8988T (cell line): ENCODE measurements around the gene ARHGAP26.

ENCODE experiments used
- DNase-seq: peaks from one replicate; pipeline ENCODE4 v3.0.0; 2011

ARHGAP26 gene

DNA sequence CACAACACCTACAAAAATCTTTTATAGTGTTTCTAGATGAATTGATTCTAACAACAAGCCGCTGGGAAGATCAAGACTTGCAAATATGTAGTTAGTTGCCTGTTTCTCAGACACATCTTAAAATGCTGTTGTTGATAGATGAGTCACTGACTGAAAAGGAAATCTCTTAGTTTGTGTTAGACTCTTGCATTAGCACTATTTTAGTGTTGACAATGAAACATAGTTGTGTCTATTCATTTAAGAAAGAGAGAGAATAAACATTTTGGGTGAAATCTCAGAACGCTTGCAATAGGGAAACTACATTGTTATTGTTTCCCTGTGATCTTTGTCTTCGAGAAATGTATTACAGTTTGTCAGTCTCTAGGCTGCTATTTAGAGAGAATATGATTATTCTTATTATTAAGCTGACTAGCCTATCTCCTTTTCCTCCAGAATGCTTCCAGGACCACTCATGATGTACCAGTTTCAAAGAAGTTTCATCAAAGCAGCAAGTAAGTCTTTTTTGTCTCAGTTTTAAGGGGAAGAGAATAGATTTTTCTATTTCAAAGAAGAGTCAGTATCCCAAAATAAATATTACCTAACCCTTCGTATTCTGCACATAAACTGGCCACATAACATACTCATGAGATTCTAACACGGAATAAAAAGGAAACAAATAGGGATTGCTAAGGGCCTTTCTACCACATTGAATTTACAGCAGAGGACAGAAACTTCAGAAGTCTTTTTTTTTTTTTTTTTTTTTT lies 285.6 kb downstream of the ARHGAP26 start:
- DNase-seq, result no peak

GRCh38 chr5:143056339-143056704 lies 286.1 kb downstream of the ARHGAP26 start:
- no peak for DNase-seq

DNA sequence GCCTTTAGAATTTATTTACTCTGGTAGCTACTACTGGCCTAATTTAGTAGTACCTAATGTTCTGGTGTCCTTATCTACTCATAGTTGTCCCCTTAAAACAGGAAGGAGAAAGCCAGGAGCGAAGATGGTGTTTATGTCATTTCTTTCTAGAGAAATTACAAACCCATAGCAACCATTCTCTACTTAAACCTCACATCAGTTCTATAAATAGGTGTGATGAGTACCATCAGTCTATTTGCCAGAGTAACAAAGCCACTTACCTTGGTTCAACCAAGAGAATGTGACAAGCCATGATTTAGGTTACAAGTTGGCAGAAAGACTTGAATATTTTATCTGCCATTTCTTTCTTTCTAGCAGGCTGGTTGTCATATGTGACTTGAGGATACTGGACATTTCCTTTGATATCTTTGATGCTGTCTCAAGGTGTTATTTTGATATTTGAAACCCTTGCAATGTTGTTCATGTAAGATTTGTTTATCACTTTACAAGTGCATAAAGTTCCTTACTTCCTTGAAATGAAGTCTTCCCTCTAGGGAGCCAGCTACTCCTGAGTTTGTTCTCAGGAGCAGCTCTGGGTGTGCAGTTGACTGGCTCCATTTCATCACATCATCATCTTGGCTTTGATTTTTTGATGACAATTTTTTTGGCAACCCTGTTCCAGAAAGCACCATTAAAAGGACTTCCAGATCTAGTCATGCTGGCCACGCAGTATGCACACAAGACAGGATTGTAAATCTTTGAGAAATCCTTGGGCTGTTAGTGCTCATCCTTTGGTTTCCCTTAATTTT lies 286.8 kb downstream of the ARHGAP26 start:
- no peak for DNase-seq

GRCh38 chr5:143057580-143057999 lies 287.4 kb downstream of the ARHGAP26 start:
- DNase-seq, result no peak

DNA sequence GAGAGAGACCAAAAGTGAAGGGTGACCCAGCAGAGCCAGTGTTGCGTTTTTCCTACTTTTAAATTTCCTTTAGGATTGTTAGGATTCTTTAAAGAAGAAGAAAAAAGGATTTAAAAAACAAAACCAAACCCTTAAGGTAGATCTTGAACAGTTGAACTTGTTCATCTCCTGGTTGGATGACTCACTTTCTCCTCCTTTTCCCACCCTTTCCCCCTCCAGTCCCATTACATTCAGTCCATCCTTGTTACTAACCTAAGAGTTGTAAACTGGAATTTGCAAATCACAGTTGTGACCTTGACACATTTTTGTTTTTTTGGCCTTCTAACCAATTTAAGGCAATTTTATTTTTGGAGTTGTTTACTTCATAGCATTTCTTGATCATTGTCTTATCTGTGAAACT lies 289.2 kb downstream of the ARHGAP26 start:
- DNase-seq, result no peak

DNA sequence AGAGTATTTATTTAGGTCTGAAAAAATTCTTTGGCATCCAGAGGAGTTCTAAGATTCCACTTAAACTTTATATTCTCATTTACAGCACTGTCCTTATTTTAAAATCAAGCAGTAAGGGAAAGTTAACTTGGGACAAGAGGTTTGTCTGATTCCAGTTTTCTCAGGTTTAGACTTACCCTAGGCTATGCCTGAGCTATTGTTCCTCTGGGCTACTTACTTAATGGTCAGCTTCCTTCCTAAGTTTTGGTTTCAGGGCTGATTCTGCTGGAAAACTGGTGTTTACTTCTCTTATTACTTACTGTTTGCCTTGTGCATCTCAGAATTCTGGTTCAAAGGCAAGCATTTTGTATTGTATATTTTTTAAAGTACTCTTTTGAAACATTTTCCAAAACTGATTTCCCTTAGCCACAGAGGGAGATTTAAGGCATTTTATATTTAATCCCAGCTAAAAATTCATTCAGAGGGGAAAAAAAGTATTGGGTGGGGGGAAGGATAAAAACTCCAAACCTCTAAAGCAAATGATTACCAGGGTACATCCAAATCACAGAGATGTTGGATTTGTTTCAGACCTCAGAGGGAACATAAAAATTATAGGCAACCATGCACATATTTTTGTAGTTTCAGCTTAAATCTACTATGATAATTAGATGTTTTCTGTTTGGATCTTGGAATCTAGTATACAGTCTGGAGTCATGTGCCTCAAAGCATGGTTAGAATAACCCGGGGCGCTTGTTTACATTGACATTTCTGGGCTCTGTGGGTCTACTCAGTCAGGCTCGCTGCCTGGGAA lies 290.0 kb downstream of the ARHGAP26 start:
- DNase-seq, result no peak

GRCh38 chr5:143061161-143061945 lies 291.2 kb downstream of the ARHGAP26 start:
- no peak for DNase-seq

DNA sequence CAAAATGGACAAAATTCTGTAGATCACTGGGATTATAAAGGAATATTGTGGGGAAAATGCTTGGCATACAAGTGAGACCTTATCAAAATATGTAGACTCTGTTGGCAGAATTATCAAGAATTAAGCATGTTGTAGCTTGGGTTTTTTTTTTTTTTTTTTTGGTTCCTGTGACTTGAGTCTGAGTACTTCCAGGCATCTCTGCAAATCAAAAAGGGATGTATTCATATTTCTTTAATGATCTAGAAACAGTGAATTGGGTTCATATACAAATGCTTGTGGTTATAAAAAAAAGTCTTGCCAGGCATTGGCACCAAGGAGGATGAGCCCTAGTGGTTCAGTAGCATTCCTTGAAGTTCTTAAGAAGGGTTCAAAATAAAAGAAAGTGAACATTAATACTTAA lies 292.2 kb downstream of the ARHGAP26 start:
- no peak for DNase-seq

GRCh38 chr5:143063175-143063970 lies 293.2 kb downstream of the ARHGAP26 start:
- no peak for DNase-seq

DNA sequence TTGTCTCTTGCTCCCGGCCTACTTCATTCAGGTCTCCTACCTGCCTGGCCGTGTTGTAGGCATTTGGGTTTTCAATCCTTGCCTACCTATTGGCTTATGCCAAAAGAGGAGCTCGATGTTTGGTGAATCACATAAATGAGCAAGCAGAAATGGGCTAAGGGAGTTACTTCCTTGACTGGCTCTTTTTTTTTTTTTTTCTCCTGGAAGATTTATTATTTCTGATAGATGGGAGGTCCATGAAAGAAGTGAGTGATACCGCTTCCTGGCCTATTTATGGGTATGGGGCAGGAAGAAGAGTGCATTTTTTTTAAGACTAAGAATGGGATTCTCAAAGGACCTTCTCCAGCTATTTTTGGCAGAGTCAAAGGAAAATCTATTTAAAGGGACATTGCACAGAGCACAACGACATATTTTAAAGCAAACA lies 294.1 kb downstream of the ARHGAP26 start:
- DNase-seq, result no peak

DNA sequence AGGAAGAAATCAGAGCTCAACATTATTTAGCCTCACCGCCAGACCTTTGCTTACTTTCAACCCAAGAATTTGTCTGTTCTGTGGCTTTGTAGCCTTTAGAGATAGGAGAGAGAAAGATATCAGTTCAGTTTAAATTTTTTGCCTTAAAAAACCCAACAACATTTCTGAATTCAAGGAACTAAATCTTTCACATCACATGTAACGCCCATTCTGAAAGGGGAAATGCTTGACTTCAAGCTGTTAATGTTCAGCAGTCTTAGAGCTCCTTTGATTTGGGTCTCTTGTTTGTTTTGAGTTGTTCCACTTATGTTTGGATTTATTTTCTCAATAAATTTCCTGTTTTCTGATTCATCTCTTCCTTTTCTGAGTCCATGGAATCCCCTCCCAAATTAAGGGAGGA lies 294.5 kb downstream of the ARHGAP26 start:
- DNase-seq, result no peak

DNA sequence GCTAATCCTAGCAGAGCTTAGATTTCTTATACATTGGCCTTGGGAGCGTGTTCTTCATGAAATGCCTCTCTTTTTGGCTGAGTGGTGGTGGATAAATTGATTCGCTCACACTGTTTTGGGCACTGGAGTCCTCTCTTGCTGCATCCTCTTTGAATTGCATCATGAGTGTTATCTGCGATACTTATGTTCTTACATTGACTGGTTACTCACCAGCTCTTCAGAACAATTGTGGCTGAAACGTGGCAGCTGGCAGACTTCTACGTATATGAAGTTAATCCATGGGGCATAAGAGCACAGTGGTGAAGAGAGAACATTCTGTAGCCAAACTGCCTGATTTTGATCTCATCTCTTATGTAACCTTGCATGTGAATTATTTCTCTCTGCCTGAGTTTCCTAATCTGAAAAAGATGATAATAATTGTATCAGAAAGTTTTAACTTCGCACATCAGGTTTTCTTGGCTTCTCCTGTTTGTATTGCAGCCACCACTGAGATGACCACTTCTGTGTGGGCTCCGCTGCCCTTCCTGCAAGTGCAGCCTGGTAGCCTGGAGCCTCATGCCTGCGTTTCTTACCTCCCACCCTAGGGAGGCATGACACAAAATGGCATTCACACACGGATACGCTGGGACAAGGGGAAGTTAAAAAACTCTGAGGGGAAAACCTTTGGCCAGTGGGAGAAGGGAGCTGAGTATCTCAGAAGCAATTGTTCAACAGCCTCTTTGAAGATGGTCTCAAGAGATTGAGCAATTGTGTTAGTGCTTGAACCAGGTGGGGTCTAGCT lies 295.2 kb downstream of the ARHGAP26 start:
- no peak for DNase-seq

- no peak for DNase-seq
Observed at GRCh38 chr5:143065996-143066522, 295.9 kb downstream of the ARHGAP26 start.

- no peak for DNase-seq
Observed at GRCh38 chr5:143066556-143067281, 296.5 kb downstream of the ARHGAP26 start.

- DNase-seq, result no peak
Observed at GRCh38 chr5:143068712-143069111, 298.5 kb downstream of the ARHGAP26 start.

DNA sequence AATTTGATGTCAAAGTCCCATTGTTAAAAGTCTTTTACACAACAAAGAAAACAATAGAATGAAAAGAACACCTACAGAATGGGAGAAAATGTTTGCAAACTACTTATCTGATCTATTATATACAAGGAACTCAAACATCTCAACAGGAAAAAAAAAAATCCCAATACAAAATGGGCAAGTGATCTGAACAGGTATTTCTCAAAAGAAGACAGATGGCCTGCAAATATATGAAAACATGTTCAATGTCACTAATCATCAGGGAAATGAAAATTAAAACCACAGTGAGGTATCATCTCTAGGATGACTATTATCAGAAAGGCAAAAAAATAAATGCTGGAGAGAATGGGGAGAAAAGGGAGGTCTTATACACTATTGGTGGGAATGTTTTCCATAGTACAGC lies 301.8 kb downstream of the ARHGAP26 start:
- no peak for DNase-seq

- DNase-seq, result no peak
Observed at GRCh38 chr5:143072734-143073133, 302.6 kb downstream of the ARHGAP26 start.

- no peak for DNase-seq
Observed at GRCh38 chr5:143073766-143074165, 303.6 kb downstream of the ARHGAP26 start.

DNA sequence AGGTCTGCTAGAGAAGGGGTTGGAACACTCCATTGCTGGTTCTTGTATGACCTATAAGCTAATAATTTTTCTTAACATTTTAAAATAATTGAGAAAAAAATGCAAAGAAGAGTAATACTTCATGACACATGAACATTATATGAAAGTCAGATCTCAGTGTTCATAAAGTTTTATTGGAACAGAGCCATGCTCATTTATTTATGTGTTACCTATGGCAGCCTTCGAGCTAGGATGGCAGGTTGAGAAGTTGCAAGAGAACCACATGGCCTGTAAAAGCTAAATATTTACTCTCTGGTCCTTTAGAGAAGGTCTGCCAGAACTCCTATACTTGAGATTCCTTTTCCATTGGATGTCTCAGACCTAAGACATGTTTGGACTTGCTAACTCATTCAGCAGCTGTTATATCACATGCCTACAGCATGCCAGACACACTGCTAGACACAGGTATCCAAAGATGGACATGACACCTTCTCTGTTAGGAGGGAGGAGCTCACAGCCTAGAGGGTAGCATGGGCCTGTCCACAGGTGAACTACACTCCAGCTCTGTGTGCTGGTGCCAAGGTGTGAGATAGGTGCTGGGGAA lies 304.3 kb downstream of the ARHGAP26 start:
- DNase-seq, result no peak

- DNase-seq, result no peak
Observed at GRCh38 chr5:143076377-143076776, 306.2 kb downstream of the ARHGAP26 start.
